GM18505 (cell line): ENCODE measurements around the gene NPAS2.

Experiments used
- ATAC-seq: cut with Tn5 transposase; IDR thresholded peaks from one replicate; pipeline ENCODE4 v1.9.1; 2021; ENCODE audit not compliant: unreplicated experiment
- POLR2A ChIP-seq: IDR thresholded peaks from 4 replicates; pipeline ENCODE4 v1.6.1; 2011; ENCODE audit warnings: borderline replicate concordance; ENCODE audit not compliant: insufficient read depth, insufficient read length; ENCODE audit errors: extremely low read depth

NPAS2 gene

GRCh38 chr2:100974712-100975520, 155.0 kb downstream of the NPAS2 start:
- no peak for TF ChIP-seq POLR2A
- ATAC-seq, result no peak

- ATAC-seq, result no peak
- TF ChIP-seq POLR2A, result no peak
Measured at GRCh38 chr2:100975521-100975785, 155.5 kb downstream of the NPAS2 start.

- no peak for TF ChIP-seq POLR2A
- no peak for ATAC-seq
Measured at GRCh38 chr2:100976061-100976460, 156.1 kb downstream of the NPAS2 start.

GRCh38 chr2:100976645-100977391, 156.9 kb downstream of the NPAS2 start:
- peak; percentile 76 for ATAC-seq
- TF ChIP-seq POLR2A, result no peak

GRCh38 chr2:100977511-100977910, 157.6 kb downstream of the NPAS2 start:
- no peak for ATAC-seq
- TF ChIP-seq POLR2A, result no peak

GRCh38 chr2:100978582-100979191, 158.7 kb downstream of the NPAS2 start:
- ATAC-seq, result no peak
- TF ChIP-seq POLR2A, result no peak

GRCh38 chr2:100980046-100980445, 160.1 kb downstream of the NPAS2 start:
- TF ChIP-seq POLR2A, result no peak
- no peak for ATAC-seq

GRCh38 chr2:100981011-100981410, 161.1 kb downstream of the NPAS2 start:
- no peak for ATAC-seq
- TF ChIP-seq POLR2A, result no peak

- no peak for ATAC-seq
- TF ChIP-seq POLR2A, result no peak
Measured at GRCh38 chr2:100982431-100982861, 162.5 kb downstream of the NPAS2 start.

- no peak for TF ChIP-seq POLR2A
- no peak for ATAC-seq
Measured at GRCh38 chr2:100983201-100983600, 163.3 kb downstream of the NPAS2 start.

- ATAC-seq, result no peak
- TF ChIP-seq POLR2A, result no peak
Measured at GRCh38 chr2:100983684-100984310, 163.9 kb downstream of the NPAS2 start.

GRCh38 chr2:100984892-100985307, 165.0 kb downstream of the NPAS2 start:
- TF ChIP-seq POLR2A, result no peak
- ATAC-seq, result no peak

GRCh38 chr2:100986157-100986556, 166.2 kb downstream of the NPAS2 start:
- no peak for TF ChIP-seq POLR2A
- no peak for ATAC-seq
